Upper lobe of left lung (tissue), 4 donors: ENCODE measurements around the gene LIMK2.

Experiments used
- EP300 ChIP-seq, 4 donors: sonication (generic); formaldehyde crosslinking; IDR thresholded peaks; one replicate each; pipeline ENCODE4 v1.5.1; 2017; ENCODE audit warnings: antibody characterized with exemption in 4 of 4, control low read depth in 2 of 4
- POLR2A ChIP-seq, 4 donors: fragments of 450-650 bp; IDR thresholded peaks; one replicate each; pipeline ENCODE4 v1.5.1; 2016 to 2017; ENCODE audit warnings: antibody characterized with exemption in 4 of 4, mild to moderate bottlenecking in 2 of 4
- TF ChIP-seq, protein P1 (sequence below), 6 experiments: fragments of 450-650 bp in 4 of 6; fragments of 200-600 bp in 2 of 6; sonication (generic) in 2 of 6; IDR thresholded peaks; one replicate each; pipeline ENCODE4 v1.5.1; 2016 to 2019; ENCODE audit warnings: antibody characterized with exemption in 6 of 6

DNA sequence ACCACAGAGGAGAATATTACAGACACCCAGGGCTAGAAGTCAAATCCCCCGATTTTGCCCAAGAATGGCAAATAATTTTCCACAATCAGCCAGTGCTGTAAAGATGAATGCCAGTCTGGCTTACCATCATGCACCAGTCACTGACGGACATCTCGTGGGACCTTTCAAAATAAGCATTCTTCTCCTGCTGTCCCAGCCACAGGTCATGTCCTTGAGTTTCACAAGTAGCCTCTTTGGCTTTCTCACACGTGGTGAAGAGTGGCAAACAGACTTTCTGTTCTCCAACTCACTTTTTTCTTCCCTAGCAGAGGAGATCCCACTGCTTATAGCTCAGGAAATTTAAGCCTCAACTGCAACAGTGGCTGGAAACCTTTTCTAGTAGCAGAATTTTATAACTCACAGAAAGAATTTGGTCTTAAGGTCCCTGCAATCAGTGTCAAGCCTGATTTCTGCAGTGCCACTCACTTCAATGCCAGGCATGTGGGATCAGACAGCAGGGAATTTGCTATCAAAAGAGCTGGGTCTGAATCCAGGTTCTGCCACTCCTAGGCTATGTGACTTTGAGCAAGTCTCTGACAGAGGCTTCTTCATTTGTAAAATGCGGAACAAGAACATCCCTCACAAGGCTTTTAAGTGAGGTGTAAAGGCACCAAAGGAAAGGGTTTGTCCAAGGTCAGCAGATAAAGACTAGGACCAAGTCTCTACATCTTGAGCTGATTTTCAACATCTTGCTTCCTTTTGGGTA lies 76.6 kb downstream of the LIMK2 start:
- TF ChIP-seq, protein P1, sequence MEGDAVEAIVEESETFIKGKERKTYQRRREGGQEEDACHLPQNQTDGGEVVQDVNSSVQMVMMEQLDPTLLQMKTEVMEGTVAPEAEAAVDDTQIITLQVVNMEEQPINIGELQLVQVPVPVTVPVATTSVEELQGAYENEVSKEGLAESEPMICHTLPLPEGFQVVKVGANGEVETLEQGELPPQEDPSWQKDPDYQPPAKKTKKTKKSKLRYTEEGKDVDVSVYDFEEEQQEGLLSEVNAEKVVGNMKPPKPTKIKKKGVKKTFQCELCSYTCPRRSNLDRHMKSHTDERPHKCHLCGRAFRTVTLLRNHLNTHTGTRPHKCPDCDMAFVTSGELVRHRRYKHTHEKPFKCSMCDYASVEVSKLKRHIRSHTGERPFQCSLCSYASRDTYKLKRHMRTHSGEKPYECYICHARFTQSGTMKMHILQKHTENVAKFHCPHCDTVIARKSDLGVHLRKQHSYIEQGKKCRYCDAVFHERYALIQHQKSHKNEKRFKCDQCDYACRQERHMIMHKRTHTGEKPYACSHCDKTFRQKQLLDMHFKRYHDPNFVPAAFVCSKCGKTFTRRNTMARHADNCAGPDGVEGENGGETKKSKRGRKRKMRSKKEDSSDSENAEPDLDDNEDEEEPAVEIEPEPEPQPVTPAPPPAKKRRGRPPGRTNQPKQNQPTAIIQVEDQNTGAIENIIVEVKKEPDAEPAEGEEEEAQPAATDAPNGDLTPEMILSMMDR (IDR thresholded peaks at IDR 0.05) = no peak
- TF ChIP-seq EP300 (IDR thresholded peaks at IDR 0.05) (peak in 1 of 4 donors; percentile 69), POLR2A (IDR thresholded peaks at IDR 0.05) (peak in 1 of 4 donors; percentile 34)
